Stomach smooth muscle (tissue), 2 donors: Measurements from ENCODE around the gene DPY19L2.
"Not testable (repeated sequence)": the region's sequence is repeated elsewhere in the genome, so short reads cannot be mapped to it uniquely, and the experiment has no call there.

Experiments used
- H3K27ac ChIP-seq: one replicate; pipeline ENCODE4 v1.7.0; 2013; ENCODE audit warnings: mild to moderate bottlenecking, low read length, inconsistent platforms
- H3K27me3 ChIP-seq, 2 donors: one replicate each; pipeline ENCODE4 v1.7.0; 2013; ENCODE audit warnings: low read length in 2 of 2; ENCODE audit not compliant: insufficient read depth in 2 of 2, control insufficient read depth in 1 of 2
- H3K36me3 ChIP-seq, 2 donors: one replicate each; pipeline ENCODE4 v1.7.0; 2013; ENCODE audit warnings: low read length in 2 of 2; ENCODE audit not compliant: control insufficient read depth in 2 of 2, insufficient read depth in 2 of 2
- H3K4me1 ChIP-seq: one replicate; pipeline ENCODE4 v1.7.0; 2013; ENCODE audit warnings: low read length; ENCODE audit not compliant: control insufficient read depth, insufficient read depth
- H3K4me3 ChIP-seq, 2 donors: one replicate each; pipeline ENCODE4 v1.7.0; 2013; ENCODE audit warnings: low read length in 2 of 2
- H3K9ac ChIP-seq, 2 donors: one replicate each; pipeline ENCODE4 v1.7.0; 2013; ENCODE audit warnings: low read length in 2 of 2, mild to moderate bottlenecking in 1 of 2
- H3K9me3 ChIP-seq, 2 donors: one replicate each; pipeline ENCODE4 v1.7.0; 2013; ENCODE audit warnings: low read length in 2 of 2; ENCODE audit not compliant: control insufficient read depth in 2 of 2
- donor health status: healthy.
- donor health status: Pancreatic carcinoma.

DPY19L2 gene

GRCh38 chr12:63699011-63699410 lies 30.7 kb upstream of the DPY19L2 start:
- not testable (repeated sequence) for H3K4me1 ChIP-seq, H3K27me3 ChIP-seq, H3K27ac ChIP-seq, H3K36me3 ChIP-seq, H3K9me3 ChIP-seq, H3K9ac ChIP-seq, H3K4me3 ChIP-seq

- not testable (repeated sequence) for H3K4me1 ChIP-seq, H3K9ac ChIP-seq, H3K36me3 ChIP-seq, H3K9me3 ChIP-seq, H3K27me3 ChIP-seq, H3K27ac ChIP-seq, H3K4me3 ChIP-seq
These were observed 22.5 kb upstream of the DPY19L2 start for GRCh38 chr12:63690837-63691236.

- not testable (repeated sequence) for H3K4me3 ChIP-seq, H3K9me3 ChIP-seq, H3K9ac ChIP-seq, H3K27ac ChIP-seq, H3K36me3 ChIP-seq, H3K4me1 ChIP-seq, H3K27me3 ChIP-seq
These were observed 20.8 kb upstream of the DPY19L2 start for GRCh38 chr12:63689141-63689540.

- not testable (repeated sequence) for H3K36me3 ChIP-seq, H3K9me3 ChIP-seq, H3K27ac ChIP-seq, H3K4me3 ChIP-seq, H3K27me3 ChIP-seq, H3K9ac ChIP-seq, H3K4me1 ChIP-seq
These were observed 18.3 kb upstream of the DPY19L2 start for GRCh38 chr12:63686623-63687022.

- not testable (repeated sequence) for H3K27me3 ChIP-seq, H3K36me3 ChIP-seq, H3K9ac ChIP-seq, H3K27ac ChIP-seq, H3K9me3 ChIP-seq, H3K4me3 ChIP-seq, H3K4me1 ChIP-seq
These were observed 17.5 kb upstream of the DPY19L2 start for GRCh38 chr12:63685789-63686188.

GRCh38 chr12:63682617-63683016 lies 14.3 kb upstream of the DPY19L2 start:
- not testable (repeated sequence) for H3K4me1 ChIP-seq, H3K27ac ChIP-seq, H3K9ac ChIP-seq, H3K27me3 ChIP-seq, H3K9me3 ChIP-seq, H3K36me3 ChIP-seq, H3K4me3 ChIP-seq

- not testable (repeated sequence) for H3K4me1 ChIP-seq, H3K36me3 ChIP-seq, H3K9ac ChIP-seq, H3K9me3 ChIP-seq, H3K27me3 ChIP-seq, H3K4me3 ChIP-seq, H3K27ac ChIP-seq
These were observed 12.5 kb upstream of the DPY19L2 start for GRCh38 chr12:63680758-63681157.

GRCh38 chr12:63672550-63672949 lies 4.3 kb upstream of the DPY19L2 start:
- not testable (repeated sequence) for H3K9ac ChIP-seq, H3K27ac ChIP-seq, H3K9me3 ChIP-seq, H3K36me3 ChIP-seq, H3K4me1 ChIP-seq, H3K4me3 ChIP-seq, H3K27me3 ChIP-seq

- not testable (repeated sequence) for H3K9ac ChIP-seq, H3K9me3 ChIP-seq, H3K4me1 ChIP-seq, H3K36me3 ChIP-seq, H3K27me3 ChIP-seq, H3K27ac ChIP-seq, H3K4me3 ChIP-seq
These were observed 1.6 kb upstream of the DPY19L2 start for GRCh38 chr12:63669936-63670335.

- peak overlapping the region; percentile 84 for H3K27ac ChIP-seq
- not testable (repeated sequence) for H3K4me1 ChIP-seq, H3K36me3 ChIP-seq, H3K9me3 ChIP-seq, H3K27me3 ChIP-seq
- H3K9ac ChIP-seq = peak overlapping the region in 1 of 2 donors; percentile 72
- H3K4me3 ChIP-seq = peak overlapping the region; percentile 80 to 88
These were observed 1.1 kb upstream of the DPY19L2 start for GRCh38 chr12:63669427-63669826.

GRCh38 chr12:63668800-63669365 lies 590 bp upstream of the DPY19L2 start:
- H3K27ac ChIP-seq = peak overlapping the region; percentile 84
- H3K9me3 ChIP-seq, H3K4me1 ChIP-seq, H3K36me3 ChIP-seq, H3K27me3 ChIP-seq: not testable (repeated sequence)
- H3K9ac ChIP-seq = peak overlapping the region; percentile 71 to 72
- H3K4me3 ChIP-seq = peak overlapping the region; percentile 80 to 88

- H3K4me1 ChIP-seq, H3K9me3 ChIP-seq, H3K9ac ChIP-seq, H3K27ac ChIP-seq, H3K36me3 ChIP-seq, H3K4me3 ChIP-seq, H3K27me3 ChIP-seq: not testable (repeated sequence)
These were observed 5.3 kb downstream of the DPY19L2 start for GRCh38 chr12:63663005-63663404.
